ENCODE measurements around the gene GGNBP2.

The GGNBP2 gene

GRCh38 chr17:36512641-36513040, 32.1 kb upstream of the GGNBP2 start:
- TF ChIP-seq, protein P1, sequence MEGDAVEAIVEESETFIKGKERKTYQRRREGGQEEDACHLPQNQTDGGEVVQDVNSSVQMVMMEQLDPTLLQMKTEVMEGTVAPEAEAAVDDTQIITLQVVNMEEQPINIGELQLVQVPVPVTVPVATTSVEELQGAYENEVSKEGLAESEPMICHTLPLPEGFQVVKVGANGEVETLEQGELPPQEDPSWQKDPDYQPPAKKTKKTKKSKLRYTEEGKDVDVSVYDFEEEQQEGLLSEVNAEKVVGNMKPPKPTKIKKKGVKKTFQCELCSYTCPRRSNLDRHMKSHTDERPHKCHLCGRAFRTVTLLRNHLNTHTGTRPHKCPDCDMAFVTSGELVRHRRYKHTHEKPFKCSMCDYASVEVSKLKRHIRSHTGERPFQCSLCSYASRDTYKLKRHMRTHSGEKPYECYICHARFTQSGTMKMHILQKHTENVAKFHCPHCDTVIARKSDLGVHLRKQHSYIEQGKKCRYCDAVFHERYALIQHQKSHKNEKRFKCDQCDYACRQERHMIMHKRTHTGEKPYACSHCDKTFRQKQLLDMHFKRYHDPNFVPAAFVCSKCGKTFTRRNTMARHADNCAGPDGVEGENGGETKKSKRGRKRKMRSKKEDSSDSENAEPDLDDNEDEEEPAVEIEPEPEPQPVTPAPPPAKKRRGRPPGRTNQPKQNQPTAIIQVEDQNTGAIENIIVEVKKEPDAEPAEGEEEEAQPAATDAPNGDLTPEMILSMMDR (IDR thresholded peaks at IDR 0.05; ENCODE audit: borderline replicate concordance, control extremely low read depth, extremely low read depth, insufficient read depth, missing control alignments), result no peak
- DNase-seq (ENCODE audit: low spot score), result no peak
- in situ Hi-C loops (cut with MboI; ENCODE audit: low sequenced_read_pairs, unreplicated experiment), result no loop called here

- TF ChIP-seq, protein P1 (IDR thresholded peaks at IDR 0.05; ENCODE audit: borderline replicate concordance, control extremely low read depth, extremely low read depth, insufficient read depth, missing control alignments), result no peak
- no peak for DNase-seq (ENCODE audit: low spot score)
- in situ Hi-C loops (cut with MboI; ENCODE audit: low sequenced_read_pairs, unreplicated experiment), result no loop called here
Measured at GRCh38 chr17:36514856-36515255, 29.9 kb upstream of the GGNBP2 start.

DNA sequence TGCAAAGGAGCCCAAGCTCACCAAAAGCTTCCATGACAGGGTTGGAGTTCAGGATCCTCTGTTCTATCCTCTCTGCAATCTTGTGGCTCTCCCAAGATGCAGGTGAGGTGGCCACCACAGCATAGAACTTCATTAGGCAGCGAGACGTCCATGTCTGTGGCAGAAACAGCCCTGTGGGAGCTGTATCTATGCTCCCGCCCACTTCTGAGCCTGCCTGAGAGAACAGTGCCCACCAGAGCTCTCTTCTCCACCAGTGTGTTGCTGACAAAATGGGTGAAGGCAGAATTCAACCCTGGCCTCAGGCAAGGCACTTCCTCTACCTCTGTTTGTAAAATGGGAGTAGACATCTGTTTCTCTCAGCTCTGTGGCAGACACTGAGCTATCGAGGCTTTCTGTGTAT, 28.9 kb upstream of the GGNBP2 start:
- TF ChIP-seq, protein P1 (IDR thresholded peaks at IDR 0.05; ENCODE audit: borderline replicate concordance, control extremely low read depth, extremely low read depth, insufficient read depth, missing control alignments), result no peak
- DNase-seq (ENCODE audit: low spot score), result no peak
- in situ Hi-C loops (cut with MboI; ENCODE audit: low sequenced_read_pairs, unreplicated experiment), result no loop called here

DNA sequence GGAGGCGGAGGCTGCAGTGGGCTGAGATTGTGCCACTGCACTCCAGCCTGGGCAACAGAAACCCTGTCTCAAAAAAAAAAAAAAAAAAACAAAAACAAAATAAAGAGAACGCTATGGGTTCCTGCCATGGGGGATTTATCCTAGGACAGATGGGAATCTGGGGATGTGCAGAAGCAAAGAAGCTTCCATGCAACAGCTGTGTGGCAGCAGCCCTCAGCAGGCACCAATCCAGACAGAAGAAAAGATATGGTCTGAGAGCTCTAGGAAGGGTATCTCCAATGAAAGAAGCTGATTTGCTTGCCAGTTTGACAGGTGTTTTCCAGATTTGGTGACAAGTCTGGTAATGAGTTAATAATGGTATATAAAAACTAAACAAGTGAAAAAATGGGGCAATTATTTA, 21.6 kb upstream of the GGNBP2 start:
- TF ChIP-seq, protein P1 (IDR thresholded peaks at IDR 0.05; ENCODE audit: borderline replicate concordance, control extremely low read depth, extremely low read depth, insufficient read depth, missing control alignments), result no peak
- in situ Hi-C loops (cut with MboI; ENCODE audit: low sequenced_read_pairs, unreplicated experiment), result no loop called here

GRCh38 chr17:36524428-36524876, 20.3 kb upstream of the GGNBP2 start:
- in situ Hi-C loops (cut with MboI; ENCODE audit: low sequenced_read_pairs, unreplicated experiment), result no loop called here
- TF ChIP-seq, protein P1 (IDR thresholded peaks at IDR 0.05; ENCODE audit: borderline replicate concordance, control extremely low read depth, extremely low read depth, insufficient read depth, missing control alignments), result no peak
- DNase-seq (ENCODE audit: low spot score), result no peak

More for the DNA sequence above, 21.6 kb upstream of the GGNBP2 start:
- no peak for DNase-seq (ENCODE audit: low spot score)

GRCh38 chr17:36525113-36525512, 19.6 kb upstream of the GGNBP2 start:
- DNase-seq (ENCODE audit: low spot score), result no peak
- TF ChIP-seq, protein P1 (IDR thresholded peaks at IDR 0.05; ENCODE audit: borderline replicate concordance, control extremely low read depth, extremely low read depth, insufficient read depth, missing control alignments), result no peak
- in situ Hi-C loops (cut with MboI; ENCODE audit: low sequenced_read_pairs, unreplicated experiment), result no loop called here

- in situ Hi-C loops (cut with MboI; ENCODE audit: low sequenced_read_pairs, unreplicated experiment), result no loop called here
- DNase-seq (ENCODE audit: low spot score), result no peak
- TF ChIP-seq, protein P1 (IDR thresholded peaks at IDR 0.05; ENCODE audit: borderline replicate concordance, control extremely low read depth, extremely low read depth, insufficient read depth, missing control alignments), result no peak
Measured at GRCh38 chr17:36525888-36526287, 18.8 kb upstream of the GGNBP2 start.

Data from GM13976 (cell line).